Fibroblast of lung (primary cell): ENCODE data around the gene PEDS1. TPM values are rescaled to one million over a fixed set of nuclear protein-coding genes. Genes with fewer than 3 reads are reported as not detected.

ENCODE experiments used
- DNase-seq, 2 donors: peaks; one replicate each; pipeline versions ENCODE4 v3.0.0 to v3.0.0-alpha.2; 2010; ENCODE audit warnings: low read depth in 2 of 2
- H2AFZ ChIP-seq: 2 replicates; pipeline ENCODE4 v1.5.1; 2012; ENCODE audit warnings: low read length, control low read depth, inconsistent platforms
- H3K27ac ChIP-seq: 2 replicates; pipeline ENCODE4 v1.5.1; 2011; ENCODE audit warnings: low read length, control low read depth; ENCODE audit not compliant: insufficient read depth
- H3K27me3 ChIP-seq: 2 replicates; pipeline ENCODE4 v1.5.1; 2011; ENCODE audit warnings: mild to moderate bottlenecking, low read length; ENCODE audit not compliant: control insufficient read depth, insufficient read depth
- H3K36me3 ChIP-seq: 2 replicates; pipeline ENCODE4 v1.5.1; 2011; ENCODE audit warnings: low read length; ENCODE audit not compliant: control insufficient read depth, insufficient read depth
- H3K4me1 ChIP-seq: 2 replicates; pipeline ENCODE4 v1.5.1; 2011; ENCODE audit warnings: low read length; ENCODE audit not compliant: control insufficient read depth, insufficient read depth; ENCODE audit errors: extremely low read depth
- H3K4me2 ChIP-seq: 2 replicates; pipeline ENCODE4 v1.5.1; 2011; ENCODE audit warnings: low read length, control low read depth; ENCODE audit not compliant: insufficient read depth; ENCODE audit errors: extremely low read depth
- H3K4me3 ChIP-seq, 4 experiments: fragments of 200-600 bp in 1 of 4; sonication (generic) in 1 of 4; replicated peaks in 1 of 4; 2 replicates each; pipeline ENCODE4 v1.5.1; 2011 to 2016; ENCODE audit warnings: low read length in 4 of 4, low read depth in 3 of 4, mild to moderate bottlenecking in 3 of 4, control low read depth in 2 of 4, inconsistent platforms in 1 of 4, mixed read lengths in 1 of 4; ENCODE audit not compliant: insufficient read depth in 1 of 4; ENCODE audit errors: control extremely low read depth in 1 of 4
- H3K79me2 ChIP-seq: 2 replicates; pipeline ENCODE4 v1.5.1; 2012; ENCODE audit warnings: mild to moderate bottlenecking, low read length, inconsistent platforms; ENCODE audit not compliant: control insufficient read depth, insufficient read depth
- H3K9ac ChIP-seq: 2 replicates; pipeline ENCODE4 v1.5.1; 2011; ENCODE audit warnings: mild to moderate bottlenecking, low read length, control low read depth; ENCODE audit not compliant: insufficient read depth
- H3K9me3 ChIP-seq: 2 replicates; pipeline ENCODE4 v1.5.1; 2012; ENCODE audit warnings: low read depth, low read length; ENCODE audit not compliant: control insufficient read depth, insufficient read depth
- H4K20me1 ChIP-seq: 2 replicates; pipeline ENCODE4 v1.5.1; 2011; ENCODE audit warnings: low read length; ENCODE audit not compliant: control insufficient read depth, insufficient read depth; ENCODE audit errors: extremely low read depth
- CTCF ChIP-seq, 2 donors: IDR thresholded peaks in 1 of 2; conservative IDR thresholded peaks in 1 of 2; 1 replicate in 1 of 2; 2 replicates in 1 of 2; pipeline ENCODE4 v1.5.1; 2011 to 2012; ENCODE audit warnings: low read length in 2 of 2, control low read depth in 1 of 2, inconsistent platforms in 1 of 2, low read depth in 1 of 2, mild to moderate bottlenecking in 1 of 2
- EZH2 ChIP-seq: IDR thresholded peaks from 2 replicates; pipeline ENCODE4 v1.5.1; 2012; ENCODE audit warnings: low read length, control low read depth, mild to moderate bottlenecking; ENCODE audit errors: missing control alignments
- polyA plus RNA-seq, 2 donors: library from polyadenylated mRNA; depleted of rRNA in 1 of 2; stranded (reverse) in 1 of 2; unstranded in 1 of 2; fragments of >200 nt; gene quantifications; 2 replicates each; pipeline ENCODE4 v1.2.1, GENCODE V29; 2011 to 2012; ENCODE audit warnings: missing spikeins in 1 of 2
- total RNA-seq: library from RNA; depleted of rRNA; stranded (reverse); fragments of >200 nt; gene quantifications from 2 replicates; pipeline ENCODE4 v1.2.1, GENCODE V29; 2014

Gene PEDS1
- total and polyA plus RNA-seq, 2 donors (not counting 1 experiment from before 2014, with no cell fraction given), result 8.3 to 56.9 TPM

DNA sequence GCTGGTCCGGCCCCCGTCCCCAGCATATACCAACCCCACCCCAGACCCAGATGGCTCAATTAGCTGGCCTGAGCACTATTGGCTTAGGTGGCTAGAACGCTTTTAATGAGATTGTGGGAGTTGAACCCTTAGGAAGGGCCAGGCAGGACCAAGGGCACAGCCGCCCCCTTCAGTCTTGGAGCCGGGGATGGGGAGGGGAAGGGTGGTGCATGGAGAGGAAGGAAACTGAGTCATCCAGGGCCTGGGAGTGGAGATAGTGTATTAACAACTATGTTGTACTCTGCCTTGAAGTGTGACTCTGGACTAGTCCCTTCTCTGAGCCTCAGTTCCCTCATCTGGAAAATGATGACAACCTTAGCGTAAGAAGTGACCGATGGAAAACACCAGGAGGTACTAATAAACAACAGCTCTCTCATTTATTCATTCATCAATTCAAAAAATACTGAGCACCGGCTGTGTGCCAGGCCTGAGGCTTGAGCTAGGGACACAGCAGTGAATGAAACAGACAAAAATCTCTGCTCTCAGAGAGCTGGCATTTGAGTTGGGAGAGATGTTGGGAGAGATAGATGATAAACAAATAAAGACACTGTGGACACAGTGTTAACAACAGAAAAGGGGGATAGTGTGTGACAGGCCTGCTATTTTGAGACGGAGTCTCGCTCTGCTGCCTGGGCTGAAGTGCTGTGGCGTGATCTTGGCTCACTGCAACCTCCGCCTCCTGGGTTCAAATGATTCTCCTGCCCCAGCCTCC, 11.5 kb downstream of the PEDS1 start:
- H3K4me3 ChIP-seq, result no peak overlapping the region
- DNase-seq, result no peak
- no peaks in the 10 kb centered on the region for H4K20me1 ChIP-seq
- H3K79me2 ChIP-seq, result peaks cover 64% of the 10 kb centered on the region
- H3K9me3 ChIP-seq, result no peaks in the 10 kb centered on the region
- peaks cover 26% of the 10 kb centered on the region for H3K36me3 ChIP-seq
- H3K4me1 ChIP-seq, result peaks cover 36% of the 10 kb centered on the region
- no peak overlapping the region for H3K9ac ChIP-seq
- H3K27me3 ChIP-seq, result no peaks in the 10 kb centered on the region
- no peak overlapping the region for H3K4me2 ChIP-seq
- TF ChIP-seq EZH2 (no peak), CTCF (conservative IDR thresholded peaks at IDR 0.05 in 1 of 2, IDR thresholded peaks at IDR 0.05 in 1 of 2; ENCODE audit: low read depth in 1 of 2, low read length in 2 of 2) (no peak)
- no peak overlapping the region for H3K27ac ChIP-seq
- H2AFZ ChIP-seq, result no peak overlapping the region

DNA sequence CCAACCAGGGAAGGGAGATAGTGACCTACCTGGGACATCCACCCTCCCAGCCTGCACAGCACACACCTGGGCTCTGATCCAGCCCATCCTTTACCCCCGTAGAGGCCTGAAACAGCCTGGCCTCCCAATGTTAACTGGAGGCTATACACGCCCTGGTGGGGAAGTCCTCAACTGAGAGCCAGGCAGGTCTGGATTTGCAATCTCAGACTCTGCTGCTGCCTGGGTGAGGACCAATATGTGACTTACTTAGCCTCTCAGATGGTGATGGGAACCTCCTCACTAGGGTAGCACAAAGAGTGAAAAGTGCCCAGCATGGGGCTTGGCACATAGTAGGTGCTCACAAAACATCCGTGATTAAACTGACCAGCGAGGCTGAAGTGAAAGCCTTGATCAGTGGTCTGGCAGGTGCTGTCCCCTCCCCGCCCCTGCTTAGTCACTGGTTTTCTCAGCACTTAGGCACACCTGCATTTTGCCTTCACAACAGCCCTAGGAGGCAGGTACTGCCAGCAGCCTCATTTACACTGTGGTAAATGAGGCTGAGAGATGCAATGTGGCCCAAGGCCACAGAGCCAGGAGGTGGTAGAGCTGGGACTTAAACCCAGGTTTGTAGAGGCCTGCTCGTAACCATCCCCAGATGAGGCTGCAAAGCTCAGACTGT, 12.4 kb downstream of the PEDS1 start:
- Histone ChIP-seq H3K36me3 (peaks cover 21% of the 10 kb centered on the region), H4K20me1 (no peaks in the 10 kb centered on the region), H2AFZ (no peak overlapping the region), H3K9ac (no peak overlapping the region), H3K4me2 (no peak overlapping the region), H3K27ac (peak overlapping the region; percentile 9), H3K4me3 (no peak overlapping the region), H3K4me1 (peaks cover 35% of the 10 kb centered on the region), H3K27me3 (no peaks in the 10 kb centered on the region), H3K79me2 (peaks cover 60% of the 10 kb centered on the region), H3K9me3 (no peaks in the 10 kb centered on the region)
- DNase-seq, result no peak
- TF ChIP-seq CTCF (conservative IDR thresholded peaks at IDR 0.05 in 1 of 2, IDR thresholded peaks at IDR 0.05 in 1 of 2; ENCODE audit: low read depth in 1 of 2, low read length in 2 of 2) (no peak), EZH2 (no peak)

- no peak for TF ChIP-seq CTCF (conservative IDR thresholded peaks at IDR 0.05 in 1 of 2, IDR thresholded peaks at IDR 0.05 in 1 of 2; ENCODE audit: low read depth in 1 of 2, low read length in 2 of 2)
- TF ChIP-seq EZH2, result no peak
- Histone ChIP-seq H4K20me1 (no peaks in the 10 kb centered on the region), H3K27me3 (no peaks in the 10 kb centered on the region), H3K9me3 (no peaks in the 10 kb centered on the region), H2AFZ (no peak overlapping the region), H3K4me3 (no peak overlapping the region), H3K79me2 (peaks cover 58% of the 10 kb centered on the region), H3K27ac (peak overlapping the region; percentile 9), H3K4me2 (no peak overlapping the region), H3K9ac (no peak overlapping the region), H3K4me1 (peaks cover 33% of the 10 kb centered on the region), H3K36me3 (peaks cover 17% of the 10 kb centered on the region)
- no peak for DNase-seq
Observed at GRCh38 chr20:50140339-50140859, 13.1 kb downstream of the PEDS1 start.
